NB4 (cell line): ENCODE results near the gene NRAP.
"Not testable (repeated sequence)": the region's sequence is repeated elsewhere in the genome, so short reads cannot be mapped to it uniquely, and the experiment has no call there.

Source experiments
- DNase-seq: peaks from one replicate; pipeline ENCODE4 v3.0.0; 2010; ENCODE audit warnings: low read depth
- H3K4me3 ChIP-seq: one replicate; pipeline ENCODE4 v1.5.1; 2011; ENCODE audit warnings: mild to moderate bottlenecking, low read depth, low read length, moderate library complexity
- MYC ChIP-seq: IDR thresholded peaks from 2 replicates; pipeline ENCODE4 v1.6.1; 2011; ENCODE audit warnings: low read depth, low read length
- POLR2A ChIP-seq: IDR thresholded peaks from 2 replicates; pipeline ENCODE4 v1.6.1; 2011; ENCODE audit warnings: mild to moderate bottlenecking; ENCODE audit not compliant: insufficient read length; ENCODE audit errors: extremely low read depth
- TF ChIP-seq, protein P1 (sequence below): IDR thresholded peaks from one replicate; pipeline ENCODE4 v1.5.1; 2012; ENCODE audit warnings: low read depth, low read length
- TF ChIP-seq, protein P2 (sequence below): IDR thresholded peaks from 2 replicates; pipeline ENCODE4 v1.6.1; 2011; ENCODE audit warnings: low read depth, low read length

Gene NRAP

DNA sequence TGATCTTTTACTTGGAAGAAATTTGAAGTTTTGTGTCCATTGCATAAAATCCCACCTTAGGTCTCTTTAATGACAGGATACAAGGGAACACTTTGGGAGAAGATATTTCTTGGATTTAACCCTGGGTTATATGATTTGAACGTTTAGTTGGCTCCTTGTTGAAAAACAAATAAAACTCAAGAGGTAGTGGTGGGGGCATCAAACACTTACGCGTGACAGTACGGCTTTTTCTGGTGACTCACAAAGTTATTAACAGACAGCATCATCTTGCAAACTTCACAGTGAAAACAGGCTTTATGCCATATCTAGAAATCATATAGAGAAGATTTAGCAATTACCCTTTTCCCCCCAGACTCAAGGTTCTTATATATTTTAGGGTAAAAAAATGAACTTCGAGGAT lies 699 bp downstream of the NRAP start:
- no peak overlapping the region for H3K4me3 ChIP-seq
- DNase-seq, result no peak
- TF ChIP-seq, protein P1, sequence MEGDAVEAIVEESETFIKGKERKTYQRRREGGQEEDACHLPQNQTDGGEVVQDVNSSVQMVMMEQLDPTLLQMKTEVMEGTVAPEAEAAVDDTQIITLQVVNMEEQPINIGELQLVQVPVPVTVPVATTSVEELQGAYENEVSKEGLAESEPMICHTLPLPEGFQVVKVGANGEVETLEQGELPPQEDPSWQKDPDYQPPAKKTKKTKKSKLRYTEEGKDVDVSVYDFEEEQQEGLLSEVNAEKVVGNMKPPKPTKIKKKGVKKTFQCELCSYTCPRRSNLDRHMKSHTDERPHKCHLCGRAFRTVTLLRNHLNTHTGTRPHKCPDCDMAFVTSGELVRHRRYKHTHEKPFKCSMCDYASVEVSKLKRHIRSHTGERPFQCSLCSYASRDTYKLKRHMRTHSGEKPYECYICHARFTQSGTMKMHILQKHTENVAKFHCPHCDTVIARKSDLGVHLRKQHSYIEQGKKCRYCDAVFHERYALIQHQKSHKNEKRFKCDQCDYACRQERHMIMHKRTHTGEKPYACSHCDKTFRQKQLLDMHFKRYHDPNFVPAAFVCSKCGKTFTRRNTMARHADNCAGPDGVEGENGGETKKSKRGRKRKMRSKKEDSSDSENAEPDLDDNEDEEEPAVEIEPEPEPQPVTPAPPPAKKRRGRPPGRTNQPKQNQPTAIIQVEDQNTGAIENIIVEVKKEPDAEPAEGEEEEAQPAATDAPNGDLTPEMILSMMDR, result no peak
- TF ChIP-seq POLR2A (no peak), MYC (no peak)
- TF ChIP-seq, protein P2, sequence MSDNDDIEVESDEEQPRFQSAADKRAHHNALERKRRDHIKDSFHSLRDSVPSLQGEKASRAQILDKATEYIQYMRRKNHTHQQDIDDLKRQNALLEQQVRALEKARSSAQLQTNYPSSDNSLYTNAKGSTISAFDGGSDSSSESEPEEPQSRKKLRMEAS, result no peak

DNA sequence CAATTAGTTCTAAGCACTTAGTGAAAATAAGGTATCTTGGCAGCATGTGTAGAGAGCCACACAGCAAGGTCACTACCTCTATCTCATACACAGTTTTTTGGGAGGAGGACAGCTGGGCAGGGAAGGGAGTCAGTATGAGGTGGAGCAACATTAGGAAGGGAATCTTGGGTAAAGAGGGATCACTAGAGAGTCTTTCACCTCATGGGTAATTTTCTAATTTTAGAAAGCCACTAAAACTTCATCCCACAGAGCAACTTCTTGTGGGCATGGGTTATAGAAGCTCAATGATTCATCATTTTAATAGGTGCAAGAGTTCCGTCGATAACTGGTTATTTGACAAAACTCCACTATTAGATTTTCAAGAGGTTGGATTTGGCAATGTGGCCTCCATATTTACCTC lies 2.5 kb downstream of the NRAP start:
- TF ChIP-seq, protein P1, result no peak
- TF ChIP-seq MYC, result no peak
- no peak for TF ChIP-seq POLR2A
- TF ChIP-seq, protein P2, result no peak
- H3K4me3 ChIP-seq, result no peak overlapping the region
- DNase-seq, result no peak

DNA sequence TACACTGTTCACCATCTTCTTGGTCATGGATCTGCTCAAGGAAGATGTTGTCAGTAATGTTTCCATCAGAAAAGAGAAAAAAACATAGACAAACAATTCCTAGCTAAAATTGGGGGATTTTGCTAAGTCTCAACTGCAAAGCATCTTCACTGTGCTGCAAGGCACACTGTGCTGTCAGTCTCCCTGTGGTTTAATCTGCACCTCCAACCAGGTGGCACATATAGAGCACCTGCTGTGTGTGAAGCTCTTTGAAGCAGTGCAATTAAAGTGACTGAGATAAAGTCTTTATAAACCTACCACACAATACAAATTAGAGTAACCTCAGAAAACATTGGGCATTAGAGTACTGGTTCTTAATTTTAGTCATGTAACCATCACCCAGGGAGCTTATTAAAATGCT lies 6.3 kb downstream of the NRAP start:
- no peak overlapping the region for H3K4me3 ChIP-seq
- TF ChIP-seq POLR2A (no peak), MYC (no peak)
- TF ChIP-seq, protein P2, result no peak
- TF ChIP-seq, protein P1, result no peak
- no peak for DNase-seq

DNA sequence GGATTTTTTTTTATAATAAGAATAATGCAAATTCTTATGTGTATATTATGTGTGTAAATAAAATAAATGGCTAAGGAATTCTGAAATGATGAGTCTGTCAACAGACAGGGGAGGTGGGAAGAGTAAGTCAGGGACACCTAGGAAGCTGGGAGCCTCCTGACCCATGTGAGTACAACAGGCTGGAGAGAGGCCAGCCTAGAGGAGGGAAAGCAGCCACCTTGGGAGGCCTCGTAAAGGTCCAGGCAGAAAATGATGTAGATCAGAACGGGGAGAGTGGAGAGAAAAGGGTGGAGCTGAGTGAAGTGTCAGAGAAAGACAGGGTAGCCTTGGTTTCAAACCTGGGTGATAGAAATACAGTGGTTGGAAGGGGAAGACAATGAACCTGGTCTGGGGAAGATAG lies 6.9 kb downstream of the NRAP start:
- no peak for DNase-seq
- TF ChIP-seq, protein P2, result no peak
- TF ChIP-seq POLR2A (no peak), MYC (no peak)
- TF ChIP-seq, protein P1, result no peak
- no peak overlapping the region for H3K4me3 ChIP-seq

DNA sequence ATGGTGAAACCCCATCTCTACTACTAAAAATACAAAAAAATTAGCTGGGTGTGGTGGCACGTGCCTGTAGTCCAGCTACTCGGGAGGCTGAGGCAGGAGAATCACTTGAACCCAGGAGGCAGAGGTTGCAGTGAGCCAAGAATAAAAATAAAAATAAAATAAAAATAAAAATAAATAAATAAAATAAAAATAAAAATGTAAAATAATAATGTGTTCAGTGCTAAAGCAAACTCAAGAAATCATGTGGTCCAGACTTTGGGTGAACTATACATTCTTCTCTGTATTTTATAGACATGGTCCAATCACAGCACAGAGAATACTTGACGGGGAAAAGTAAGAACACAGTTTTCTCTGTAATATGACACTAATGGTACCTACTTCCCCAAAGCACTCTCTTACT lies 11.4 kb downstream of the NRAP start:
- not testable (repeated sequence) for DNase-seq, H3K4me3 ChIP-seq

DNA sequence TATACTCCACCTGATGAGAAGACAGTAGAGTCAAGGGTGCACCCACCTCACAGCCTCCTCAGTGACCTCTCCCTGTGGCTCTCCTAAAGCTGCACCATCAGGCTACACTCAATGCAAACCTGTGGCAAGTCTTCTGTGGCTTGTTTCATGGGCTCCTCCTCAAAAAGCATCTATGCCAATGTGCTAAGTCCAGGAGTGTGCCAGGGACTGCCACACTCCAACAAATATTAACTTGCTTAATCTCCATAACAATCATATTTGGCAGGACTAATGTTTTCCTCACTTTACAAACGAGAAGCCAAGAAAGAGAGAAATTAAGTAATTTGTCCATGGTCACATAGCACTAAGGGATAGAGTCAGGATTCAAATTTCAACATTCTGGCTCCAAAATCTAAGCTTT lies 11.9 kb downstream of the NRAP start:
- no peak for DNase-seq
- TF ChIP-seq, protein P1, result no peak
- TF ChIP-seq POLR2A (no peak), MYC (no peak)
- TF ChIP-seq, protein P2, result no peak
- H3K4me3 ChIP-seq, result no peak overlapping the region
